ENCODE measurements around the gene KCTD19. TPM values are rescaled to one million over a fixed set of nuclear protein-coding genes. Genes with fewer than 3 reads are reported as not detected.

Gene KCTD19
- total and polyA plus RNA-seq, 7 donors, result 0.03 TPM; not detected in 6

DNA sequence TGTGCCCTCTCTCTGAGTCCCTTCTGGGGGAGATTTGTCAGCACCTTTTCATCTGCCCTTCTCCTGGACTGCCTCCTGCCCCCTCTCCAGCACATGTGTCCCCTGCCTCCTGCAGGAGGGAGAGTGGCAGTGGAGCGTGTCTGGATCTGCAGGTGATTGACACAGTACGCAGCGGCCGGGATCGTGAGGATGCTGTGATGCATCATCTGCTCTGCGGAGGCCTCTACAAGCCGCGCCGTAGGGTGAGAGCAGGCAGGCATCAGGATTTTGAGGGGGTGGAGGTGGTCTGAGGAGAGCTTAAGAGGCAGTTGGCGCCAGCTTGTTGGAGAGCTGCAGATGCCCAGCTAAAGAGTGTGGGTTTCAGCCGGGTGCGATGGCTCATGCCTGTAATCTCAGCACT, 66.8 kb downstream of the KCTD19 start:
- Histone ChIP-seq H3K4me1 (peaks cover 10% of the 10 kb centered on the region), H3K9me3 (no peaks in the 10 kb centered on the region), H3K4me3 (no peak overlapping the region), H3K27me3 (ENCODE audit: insufficient read depth in 3 of 3, low read length in 2 of 3) (no peaks in the 10 kb centered on the region), H3K27ac (no peak overlapping the region), H3K36me3 (ENCODE audit: insufficient read depth in 1 of 2, low read depth in 1 of 2) (peaks cover 0 to 6% of the 10 kb centered on the region in 2 donors)
- intact Hi-C loops (cut with DNase I), result loop anchor here (2.0 to 10.0 kb wide), 3 partner anchors 25 to 393 kb away; partner anchors contain the start of gene ZDHHC1 (in 2 of the 2)
- TF ChIP-seq, protein P1, sequence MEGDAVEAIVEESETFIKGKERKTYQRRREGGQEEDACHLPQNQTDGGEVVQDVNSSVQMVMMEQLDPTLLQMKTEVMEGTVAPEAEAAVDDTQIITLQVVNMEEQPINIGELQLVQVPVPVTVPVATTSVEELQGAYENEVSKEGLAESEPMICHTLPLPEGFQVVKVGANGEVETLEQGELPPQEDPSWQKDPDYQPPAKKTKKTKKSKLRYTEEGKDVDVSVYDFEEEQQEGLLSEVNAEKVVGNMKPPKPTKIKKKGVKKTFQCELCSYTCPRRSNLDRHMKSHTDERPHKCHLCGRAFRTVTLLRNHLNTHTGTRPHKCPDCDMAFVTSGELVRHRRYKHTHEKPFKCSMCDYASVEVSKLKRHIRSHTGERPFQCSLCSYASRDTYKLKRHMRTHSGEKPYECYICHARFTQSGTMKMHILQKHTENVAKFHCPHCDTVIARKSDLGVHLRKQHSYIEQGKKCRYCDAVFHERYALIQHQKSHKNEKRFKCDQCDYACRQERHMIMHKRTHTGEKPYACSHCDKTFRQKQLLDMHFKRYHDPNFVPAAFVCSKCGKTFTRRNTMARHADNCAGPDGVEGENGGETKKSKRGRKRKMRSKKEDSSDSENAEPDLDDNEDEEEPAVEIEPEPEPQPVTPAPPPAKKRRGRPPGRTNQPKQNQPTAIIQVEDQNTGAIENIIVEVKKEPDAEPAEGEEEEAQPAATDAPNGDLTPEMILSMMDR (IDR thresholded peaks at IDR 0.05), result no peak
- peak; percentile 9 to 46 for DNase-seq
- 83 to 93% (median 87%) methylated on average over 12 of the region's 12 CpGs for WGBS, 3 donors
- ATAC-seq, result no peak

DNA sequence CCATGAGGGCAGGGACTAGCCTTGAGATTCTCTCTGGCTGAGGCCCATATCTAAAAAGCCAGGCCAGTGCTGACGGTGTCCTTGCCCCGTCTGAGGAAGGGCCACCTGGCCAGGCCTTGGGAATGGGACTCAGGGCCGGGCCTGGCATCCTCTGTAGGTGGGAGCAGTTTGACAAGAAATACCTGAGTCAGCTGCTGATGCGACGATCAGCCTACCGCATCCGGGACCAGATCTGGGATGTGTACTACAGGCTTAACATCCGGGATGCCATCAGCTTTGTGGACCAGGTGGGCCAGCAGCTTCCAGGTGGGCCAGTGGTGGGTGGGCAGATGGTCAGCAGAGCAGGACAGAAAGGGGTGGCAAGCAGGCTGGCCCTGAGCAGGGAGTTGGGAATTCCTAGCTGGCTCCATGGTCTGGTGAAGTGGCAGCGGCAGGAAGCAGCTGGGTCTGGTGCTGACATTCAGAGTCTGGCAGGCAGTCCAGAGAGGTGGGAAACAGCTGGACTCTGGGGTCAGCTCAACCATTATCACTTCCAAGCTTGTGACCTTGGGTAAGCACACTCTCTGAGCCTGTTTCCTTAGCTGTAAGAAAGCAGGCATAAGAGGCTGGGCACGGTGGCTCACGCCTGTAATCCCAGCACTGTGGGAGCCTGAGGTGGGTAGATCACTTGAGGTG, 68.2 kb downstream of the KCTD19 start:
- ATAC-seq, result no peak
- Histone ChIP-seq H3K4me3 (no peak overlapping the region), H3K36me3 (ENCODE audit: insufficient read depth in 1 of 2, low read depth in 1 of 2) (peaks cover 0 to 6% of the 10 kb centered on the region in 2 donors), H3K4me1 (peaks cover 10% of the 10 kb centered on the region), H3K9me3 (no peaks in the 10 kb centered on the region), H3K27me3 (ENCODE audit: insufficient read depth in 3 of 3, low read length in 2 of 3) (no peaks in the 10 kb centered on the region), H3K27ac (no peak overlapping the region)
- intact Hi-C loops (cut with DNase I), result loop anchor here (5.0 to 10.0 kb wide), 2 partner anchors 157 to 394 kb away; partner anchors contain the start of gene ZDHHC1 (in 1 of the 2)
- 66 to 76% (median 73%) methylated on average over 11 of the region's 11 CpGs for WGBS, 3 donors
- DNase-seq, result peak; percentile 7 to 39
- TF ChIP-seq, protein P1 (IDR thresholded peaks at IDR 0.05), result no peak

DNA sequence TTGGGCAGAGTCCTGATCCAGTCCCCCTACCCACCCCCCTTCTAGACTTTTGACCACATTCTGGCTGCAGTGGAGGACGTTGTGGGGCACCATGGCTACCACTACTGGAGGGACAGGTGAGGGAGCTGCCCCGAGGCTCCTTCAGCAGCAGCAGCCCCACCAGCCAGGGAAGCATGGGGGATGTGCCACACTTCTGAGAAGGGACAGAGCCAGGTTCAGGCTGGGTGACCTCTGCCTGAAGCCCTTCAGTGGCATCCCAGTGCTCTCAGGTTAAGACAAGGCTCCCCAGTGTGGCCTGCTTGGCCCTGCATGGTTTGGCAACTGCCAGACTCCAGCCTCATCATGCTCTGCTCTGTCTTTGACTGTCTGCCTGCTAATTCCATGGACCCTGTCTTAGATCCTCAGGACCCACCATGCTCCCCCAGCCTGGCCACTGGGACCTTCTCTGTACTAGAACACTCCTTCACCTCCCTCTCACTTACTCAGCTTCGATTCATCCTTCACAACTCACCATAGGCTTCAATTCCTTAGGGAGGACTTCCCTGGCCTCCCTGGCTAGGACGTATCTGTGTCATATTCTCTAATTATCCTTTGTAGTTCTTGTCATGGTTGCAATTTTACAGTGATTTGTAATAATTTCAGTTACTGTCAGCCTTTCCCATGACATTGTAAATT, 68.9 kb downstream of the KCTD19 start:
- TF ChIP-seq, protein P1 (IDR thresholded peaks at IDR 0.05), result no peak
- H3K4me3 ChIP-seq, result no peak overlapping the region
- peak; percentile 2 to 33 for DNase-seq
- peaks cover 10% of the 10 kb centered on the region for H3K4me1 ChIP-seq
- peaks cover 0 to 6% of the 10 kb centered on the region in 2 donors for H3K36me3 ChIP-seq (ENCODE audit: insufficient read depth in 1 of 2, low read depth in 1 of 2)
- no peaks in the 10 kb centered on the region for H3K9me3 ChIP-seq
- no peak overlapping the region for H3K27ac ChIP-seq
- H3K27me3 ChIP-seq (ENCODE audit: insufficient read depth in 3 of 3, low read length in 2 of 3), result no peaks in the 10 kb centered on the region
- intact Hi-C loops (cut with DNase I), result loop anchor here (5.0 to 10.0 kb wide), 2 partner anchors 157 to 395 kb away; partner anchors contain the start of gene ZDHHC1 (in 1 of the 2)
- 70 to 82% (median 74%) methylated on average over 4 of the region's 4 CpGs for WGBS, 3 donors
- ATAC-seq, result no peak

DNA sequence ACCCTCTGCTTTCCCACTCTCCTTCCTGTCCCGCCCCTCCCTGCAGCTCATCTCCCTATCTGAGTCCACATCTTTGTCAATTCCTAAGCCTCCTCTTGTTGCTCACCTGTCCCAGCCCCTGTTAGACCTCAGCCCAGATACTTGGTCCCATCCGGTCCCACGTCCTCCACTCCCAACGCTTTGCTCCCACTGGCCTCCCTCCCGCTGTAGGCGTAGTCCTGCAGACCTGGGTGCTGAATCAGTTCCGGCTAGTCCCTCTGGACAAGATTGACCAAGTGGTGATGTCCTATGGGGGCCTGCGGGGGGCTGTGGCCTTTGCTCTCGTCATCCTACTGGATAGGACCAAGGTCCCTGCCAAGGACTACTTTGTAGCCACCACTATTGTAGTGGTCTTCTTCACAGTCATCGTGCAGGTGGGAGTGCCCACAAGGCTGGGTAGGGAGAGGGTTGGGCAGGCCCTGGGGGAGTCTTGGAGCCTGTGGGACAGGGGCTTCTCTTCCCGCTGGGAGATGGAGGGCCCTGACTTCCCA, 69.8 kb downstream of the KCTD19 start:
- no peaks in the 10 kb centered on the region for H3K9me3 ChIP-seq
- H3K27me3 ChIP-seq (ENCODE audit: insufficient read depth in 3 of 3, low read length in 2 of 3), result no peaks in the 10 kb centered on the region
- no peak overlapping the region for H3K4me3 ChIP-seq
- ATAC-seq (no peak), DNase-seq (peak in 1 of 2 donors; percentile 36)
- TF ChIP-seq, protein P1 (IDR thresholded peaks at IDR 0.05), result no peak
- peaks cover 0 to 6% of the 10 kb centered on the region in 2 donors for H3K36me3 ChIP-seq (ENCODE audit: insufficient read depth in 1 of 2, low read depth in 1 of 2)
- 93 to 96% (median 94%) methylated on average over 11 of the region's 11 CpGs for WGBS, 3 donors
- intact Hi-C loops (cut with DNase I), result loop anchor here (5.0 to 10.0 kb wide), 2 partner anchors 158 to 396 kb away; partner anchors contain the start of gene ZDHHC1 (in 1 of the 2)
- peaks cover 10% of the 10 kb centered on the region for H3K4me1 ChIP-seq
- no peak overlapping the region for H3K27ac ChIP-seq

Measured in psoas muscle (tissue), 8 donors.